Esophagus muscularis mucosa (tissue), 4 donors: ENCODE results near the gene BICC1.

Experiments used
- CTCF ChIP-seq, 3 experiments: fragments of 200-600 bp in 2 of 3; fragments of 450-650 bp in 1 of 3; sonication (generic) in 2 of 3; IDR thresholded peaks; one replicate each; pipeline ENCODE4 v1.5.1; 2017 to 2019; ENCODE audit warnings: antibody characterized with exemption in 3 of 3, mild to moderate bottlenecking in 2 of 3, moderate library complexity in 1 of 3
- EP300 ChIP-seq: sonication (generic); formaldehyde crosslinking; IDR thresholded peaks from one replicate; pipeline ENCODE4 v1.6.1; 2017; ENCODE audit warnings: antibody characterized with exemption
- POLR2A ChIP-seq: fragments of 450-650 bp; IDR thresholded peaks from one replicate; pipeline ENCODE4 v1.6.1; 2017; ENCODE audit warnings: antibody characterized with exemption, moderate library complexity, mild to moderate bottlenecking, low read depth
- POLR2AphosphoS5 ChIP-seq, 2 donors: sonication (generic); formaldehyde crosslinking; IDR thresholded peaks; one replicate each; pipeline ENCODE4 v1.6.1; 2017; ENCODE audit warnings: antibody characterized with exemption in 2 of 2

- no peak for TF ChIP-seq CTCF (IDR thresholded peaks at IDR 0.05)
- TF ChIP-seq POLR2A = no peak
- no peak for TF ChIP-seq POLR2AphosphoS5 (IDR thresholded peaks at IDR 0.05)
- TF ChIP-seq EP300 = no peak
Observed at GRCh38 chr10:58837826-58838225, 325.2 kb downstream of the BICC1 start.
